Keratinocyte (primary cell): ENCODE results near the gene ZFAND6. TPM values are rescaled to one million over a fixed set of nuclear protein-coding genes. Genes with fewer than 3 reads are reported as not detected.

Experiments used
- DNase-seq: peaks from one replicate; pipeline ENCODE4 v3.0.0-alpha.2; 2011; ENCODE audit warnings: low read depth, missing footprints, low spot score
- FAIRE-seq: peaks from 2 replicates; lab custom pipeline; 2011; peaks lifted over from hg19 to GRCh38; lab: Jason Lieb, UNC
- H2AFZ ChIP-seq: 2 replicates; pipeline ENCODE4 v1.6.0; 2012; ENCODE audit warnings: low read length, control low read depth, inconsistent platforms; ENCODE audit not compliant: control insufficient read depth
- H3K27ac ChIP-seq: 2 replicates; pipeline ENCODE4 v1.5.1; 2011; ENCODE audit warnings: low read length; ENCODE audit not compliant: control insufficient read depth, insufficient read depth
- H3K27me3 ChIP-seq: 3 replicates; pipeline ENCODE4 v1.6.0; 2011; ENCODE audit warnings: low read length; ENCODE audit not compliant: control insufficient read depth, insufficient read depth; ENCODE audit errors: extremely low read depth
- H3K36me3 ChIP-seq, 2 experiments: 2 replicates in 1 of 2; 3 replicates in 1 of 2; pipeline ENCODE4 v1.5.1; 2011; ENCODE audit warnings: low read length in 2 of 2, mild to moderate bottlenecking in 1 of 2; ENCODE audit not compliant: control insufficient read depth in 2 of 2, insufficient read depth in 2 of 2; ENCODE audit errors: extremely low read depth in 1 of 2
- H3K4me1 ChIP-seq: 3 replicates; pipeline ENCODE4 v1.5.1; 2011; ENCODE audit warnings: low read length; ENCODE audit not compliant: control insufficient read depth, insufficient read depth; ENCODE audit errors: extremely low read depth
- H3K4me2 ChIP-seq: 3 replicates; pipeline ENCODE4 v1.6.0; 2011; ENCODE audit warnings: low read depth, low read length; ENCODE audit not compliant: control insufficient read depth, insufficient read depth; ENCODE audit errors: extremely low read depth
- H3K4me3 ChIP-seq, 3 experiments: fragments of 200-600 bp in 1 of 3; sonication (generic) in 1 of 3; 2 replicates in 2 of 3; 3 replicates in 1 of 3; pipeline ENCODE4 v1.5.1; 2011 to 2016; ENCODE audit warnings: low read length in 3 of 3, mild to moderate bottlenecking in 3 of 3, control low read depth in 2 of 3, inconsistent platforms in 1 of 3, low read depth in 1 of 3, mixed read lengths in 1 of 3, mixed run types in 1 of 3, moderate library complexity in 1 of 3; ENCODE audit not compliant: control insufficient read depth in 2 of 3, insufficient read depth in 2 of 3; ENCODE audit errors: extremely low read depth in 1 of 3
- H3K79me2 ChIP-seq: 2 replicates; pipeline ENCODE4 v1.6.0; 2012; ENCODE audit warnings: low read length; ENCODE audit not compliant: control insufficient read depth, insufficient read depth
- H3K9ac ChIP-seq: 3 replicates; pipeline ENCODE4 v1.6.0; 2011; ENCODE audit warnings: low read length; ENCODE audit not compliant: control insufficient read depth, insufficient read depth; ENCODE audit errors: extremely low read depth
- H3K9me1 ChIP-seq: 3 replicates; pipeline ENCODE4 v1.6.0; 2011; ENCODE audit warnings: low read length; ENCODE audit not compliant: control insufficient read depth, insufficient read depth; ENCODE audit errors: extremely low read depth
- H3K9me3 ChIP-seq: 2 replicates; pipeline ENCODE4 v1.5.1; 2012; ENCODE audit warnings: low read depth, low read length; ENCODE audit not compliant: control insufficient read depth
- H4K20me1 ChIP-seq: 3 replicates; pipeline ENCODE4 v1.6.0; 2011; ENCODE audit warnings: low read length; ENCODE audit not compliant: control insufficient read depth, insufficient read depth; ENCODE audit errors: extremely low read depth
- EZH2 ChIP-seq: IDR thresholded peaks from one replicate; pipeline ENCODE4 v1.6.1; 2012; ENCODE audit warnings: inconsistent platforms, mild to moderate bottlenecking, low read length, moderate library complexity
- dilution Hi-C: fragments of 300-500 bp; cut with MboI; formaldehyde crosslinking; loops from one replicate; pipeline ENCODE4 v1.7.0; 2020; ENCODE audit warnings: low sequenced_read_pairs; ENCODE audit not compliant: extremely low pct_ligation_motif_present
- polyA plus RNA-seq, 5 experiments: library from polyadenylated mRNA; depleted of rRNA in 3 of 5; stranded (reverse) in 3 of 5; stranded (forward) in 1 of 5; unstranded in 1 of 5; fragments of >200 nt; gene quantifications; 1 replicate in 1 of 5; 2 replicates in 3 of 5; 3 replicates in 1 of 5; pipeline versions ENCODE4 v1.2.1 to v1.2.3, GENCODE V29; 2011 to 2012; ENCODE audit warnings: missing spikeins in 2 of 5, low read depth in 1 of 5, low replicate concordance in 1 of 5
- TF ChIP-seq, protein P1 (sequence below), 3 experiments: IDR thresholded peaks in 1 of 3; conservative IDR thresholded peaks in 1 of 3; optimal IDR thresholded peaks in 1 of 3; 2 replicates in 2 of 3; 3 replicates in 1 of 3; pipeline versions ENCODE3 to v1.5.1; 2011; ENCODE audit warnings: low read length in 3 of 3, mild to moderate bottlenecking in 3 of 3, moderate library complexity in 2 of 3, control low read depth in 1 of 3, inconsistent platforms in 1 of 3; ENCODE audit not compliant: insufficient read depth in 2 of 3; ENCODE audit errors: extremely low read depth in 1 of 3

ZFAND6 gene
- polyA plus RNA-seq, 1 donor (not counting 4 experiments of a cell fraction or from before 2014, with no cell fraction given), result 142 TPM

DNA sequence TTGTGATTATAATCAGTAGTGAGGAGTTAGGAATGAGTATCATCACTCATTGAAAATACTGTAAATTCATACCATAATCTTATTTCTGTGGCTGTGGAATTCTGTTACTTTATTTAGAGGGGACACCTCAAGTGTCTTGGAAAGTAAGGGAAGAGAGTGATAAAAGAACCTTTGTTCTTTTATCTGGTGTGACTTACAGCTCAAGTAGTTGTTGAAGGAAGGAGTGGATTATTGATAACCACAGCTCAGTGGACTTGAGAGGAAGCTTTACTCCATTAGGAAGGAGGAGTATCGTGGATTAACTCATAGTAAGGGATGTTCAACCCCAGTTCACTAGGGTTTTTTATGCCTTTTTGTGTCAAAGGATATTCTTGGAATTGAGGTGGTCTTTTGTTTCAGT, 61.2 kb downstream of the ZFAND6 start:
- H3K27me3 ChIP-seq, result no peaks in the 10 kb centered on the region
- no peak overlapping the region for H3K9ac ChIP-seq
- FAIRE-seq (no peak), DNase-seq (no peak)
- peaks cover 2 to 4% of the 10 kb centered on the region in 2 experiments for H3K36me3 ChIP-seq
- no peak overlapping the region for H3K4me3 ChIP-seq
- no peaks in the 10 kb centered on the region for H3K4me1 ChIP-seq
- H3K9me3 ChIP-seq, result no peaks in the 10 kb centered on the region
- H2AFZ ChIP-seq, result no peak overlapping the region
- no peak overlapping the region for H3K27ac ChIP-seq
- no peaks in the 10 kb centered on the region for H4K20me1 ChIP-seq
- no peaks in the 10 kb centered on the region for H3K9me1 ChIP-seq
- no peak for TF ChIP-seq EZH2
- TF ChIP-seq, protein P1, sequence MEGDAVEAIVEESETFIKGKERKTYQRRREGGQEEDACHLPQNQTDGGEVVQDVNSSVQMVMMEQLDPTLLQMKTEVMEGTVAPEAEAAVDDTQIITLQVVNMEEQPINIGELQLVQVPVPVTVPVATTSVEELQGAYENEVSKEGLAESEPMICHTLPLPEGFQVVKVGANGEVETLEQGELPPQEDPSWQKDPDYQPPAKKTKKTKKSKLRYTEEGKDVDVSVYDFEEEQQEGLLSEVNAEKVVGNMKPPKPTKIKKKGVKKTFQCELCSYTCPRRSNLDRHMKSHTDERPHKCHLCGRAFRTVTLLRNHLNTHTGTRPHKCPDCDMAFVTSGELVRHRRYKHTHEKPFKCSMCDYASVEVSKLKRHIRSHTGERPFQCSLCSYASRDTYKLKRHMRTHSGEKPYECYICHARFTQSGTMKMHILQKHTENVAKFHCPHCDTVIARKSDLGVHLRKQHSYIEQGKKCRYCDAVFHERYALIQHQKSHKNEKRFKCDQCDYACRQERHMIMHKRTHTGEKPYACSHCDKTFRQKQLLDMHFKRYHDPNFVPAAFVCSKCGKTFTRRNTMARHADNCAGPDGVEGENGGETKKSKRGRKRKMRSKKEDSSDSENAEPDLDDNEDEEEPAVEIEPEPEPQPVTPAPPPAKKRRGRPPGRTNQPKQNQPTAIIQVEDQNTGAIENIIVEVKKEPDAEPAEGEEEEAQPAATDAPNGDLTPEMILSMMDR (optimal IDR thresholded peaks at IDR 0.05 in 1 of 3, IDR thresholded peaks at IDR 0.05 in 1 of 3, conservative IDR thresholded peaks at IDR 0.05 in 1 of 3; ENCODE audit: extremely low read depth in 1 of 3, insufficient read depth in 2 of 3, low read length in 3 of 3), result no peak
- no peak overlapping the region for H3K4me2 ChIP-seq
- dilution Hi-C loops, result no loop called here
- peaks cover 15% of the 10 kb centered on the region for H3K79me2 ChIP-seq

DNA sequence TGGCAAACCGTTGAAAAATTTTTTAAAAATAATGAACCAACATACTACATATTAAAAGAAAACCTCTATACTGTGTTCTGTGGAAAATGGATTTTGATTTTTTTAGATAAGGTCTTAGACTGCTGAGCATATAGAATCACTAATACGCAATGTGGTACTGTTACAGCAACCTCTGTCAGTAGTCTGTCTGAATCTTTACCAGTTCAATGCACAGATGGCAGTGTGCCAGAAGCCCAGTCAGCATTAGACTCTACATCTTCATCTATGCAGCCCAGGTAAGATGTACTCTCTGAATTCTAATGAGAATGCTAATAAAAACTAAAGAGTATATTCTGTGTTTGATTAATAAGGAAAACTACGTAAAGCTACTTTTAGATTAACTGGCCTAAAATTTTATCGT, 62.1 kb downstream of the ZFAND6 start:
- Histone ChIP-seq H3K4me1 (no peaks in the 10 kb centered on the region), H4K20me1 (no peaks in the 10 kb centered on the region), H3K36me3 (peaks cover 2 to 4% of the 10 kb centered on the region in 2 experiments), H3K27me3 (no peaks in the 10 kb centered on the region), H2AFZ (no peak overlapping the region), H3K79me2 (peaks cover 15% of the 10 kb centered on the region), H3K4me2 (no peak overlapping the region), H3K4me3 (no peak overlapping the region), H3K9me3 (no peaks in the 10 kb centered on the region), H3K9ac (no peak overlapping the region), H3K9me1 (no peaks in the 10 kb centered on the region), H3K27ac (no peak overlapping the region)
- FAIRE-seq (no peak), DNase-seq (no peak)
- no peak for TF ChIP-seq EZH2
- TF ChIP-seq, protein P1 (optimal IDR thresholded peaks at IDR 0.05 in 1 of 3, IDR thresholded peaks at IDR 0.05 in 1 of 3, conservative IDR thresholded peaks at IDR 0.05 in 1 of 3; ENCODE audit: extremely low read depth in 1 of 3, insufficient read depth in 2 of 3, low read length in 3 of 3), result no peak
- dilution Hi-C loops, result no loop called here
